Mammary epithelial cell (primary cell): Measurements from ENCODE around the gene PAWR.

Experiments
- EZH2 ChIP-seq: IDR thresholded peaks from 2 replicates; pipeline ENCODE4 v1.6.1; 2012; ENCODE audit warnings: low read length, inconsistent platforms, borderline replicate concordance
- TF ChIP-seq, protein P1 (sequence below), 2 donors: IDR thresholded peaks in 1 of 2; conservative IDR thresholded peaks in 1 of 2; 2 replicates each; pipeline ENCODE4 v1.5.1; 2011 to 2012; ENCODE audit warnings: inconsistent platforms in 2 of 2, low read length in 2 of 2, mild to moderate bottlenecking in 2 of 2, control low read depth in 1 of 2, low read depth in 1 of 2; ENCODE audit not compliant: insufficient read depth in 1 of 2; ENCODE audit errors: extremely low read depth in 1 of 2

DNA sequence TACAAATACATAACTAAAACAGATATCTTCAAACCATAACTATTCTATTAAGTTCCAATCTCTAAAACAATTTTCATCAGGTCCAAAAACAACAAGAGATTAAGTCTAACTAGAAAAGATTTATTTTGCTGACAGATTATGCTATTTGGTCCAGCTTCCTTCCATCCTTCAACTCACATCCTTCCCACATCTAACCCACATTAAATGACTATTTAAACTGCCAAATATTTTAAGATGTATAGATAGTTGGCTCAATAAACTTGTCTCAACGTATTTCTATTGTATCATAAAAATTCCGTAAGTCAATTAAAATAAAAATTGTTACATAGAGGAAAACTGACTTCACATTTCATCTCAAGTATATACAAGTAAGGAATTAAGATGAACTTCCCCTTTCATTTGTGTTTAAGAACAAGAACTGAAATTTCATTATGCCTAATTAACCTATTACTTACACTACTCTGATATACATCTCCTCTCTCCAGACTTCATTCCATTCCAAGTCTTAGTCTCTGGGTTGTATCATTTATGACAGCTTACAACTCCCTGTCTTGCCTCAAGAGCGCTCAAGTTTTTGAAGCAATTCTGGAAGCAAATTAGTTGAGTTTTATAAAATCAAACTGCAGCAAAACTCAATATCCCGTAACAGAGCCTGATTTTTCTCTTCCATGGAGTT lies 25.4 kb downstream of the PAWR start:
- no peak for TF ChIP-seq EZH2
- TF ChIP-seq, protein P1, sequence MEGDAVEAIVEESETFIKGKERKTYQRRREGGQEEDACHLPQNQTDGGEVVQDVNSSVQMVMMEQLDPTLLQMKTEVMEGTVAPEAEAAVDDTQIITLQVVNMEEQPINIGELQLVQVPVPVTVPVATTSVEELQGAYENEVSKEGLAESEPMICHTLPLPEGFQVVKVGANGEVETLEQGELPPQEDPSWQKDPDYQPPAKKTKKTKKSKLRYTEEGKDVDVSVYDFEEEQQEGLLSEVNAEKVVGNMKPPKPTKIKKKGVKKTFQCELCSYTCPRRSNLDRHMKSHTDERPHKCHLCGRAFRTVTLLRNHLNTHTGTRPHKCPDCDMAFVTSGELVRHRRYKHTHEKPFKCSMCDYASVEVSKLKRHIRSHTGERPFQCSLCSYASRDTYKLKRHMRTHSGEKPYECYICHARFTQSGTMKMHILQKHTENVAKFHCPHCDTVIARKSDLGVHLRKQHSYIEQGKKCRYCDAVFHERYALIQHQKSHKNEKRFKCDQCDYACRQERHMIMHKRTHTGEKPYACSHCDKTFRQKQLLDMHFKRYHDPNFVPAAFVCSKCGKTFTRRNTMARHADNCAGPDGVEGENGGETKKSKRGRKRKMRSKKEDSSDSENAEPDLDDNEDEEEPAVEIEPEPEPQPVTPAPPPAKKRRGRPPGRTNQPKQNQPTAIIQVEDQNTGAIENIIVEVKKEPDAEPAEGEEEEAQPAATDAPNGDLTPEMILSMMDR (conservative IDR thresholded peaks at IDR 0.05 in 1 of 2, IDR thresholded peaks at IDR 0.05 in 1 of 2; ENCODE audit: extremely low read depth in 1 of 2, insufficient read depth in 1 of 2, low read depth in 1 of 2, low read length in 2 of 2): no peak
